Measurements from ENCODE around the gene SLCO3A1.

DNA sequence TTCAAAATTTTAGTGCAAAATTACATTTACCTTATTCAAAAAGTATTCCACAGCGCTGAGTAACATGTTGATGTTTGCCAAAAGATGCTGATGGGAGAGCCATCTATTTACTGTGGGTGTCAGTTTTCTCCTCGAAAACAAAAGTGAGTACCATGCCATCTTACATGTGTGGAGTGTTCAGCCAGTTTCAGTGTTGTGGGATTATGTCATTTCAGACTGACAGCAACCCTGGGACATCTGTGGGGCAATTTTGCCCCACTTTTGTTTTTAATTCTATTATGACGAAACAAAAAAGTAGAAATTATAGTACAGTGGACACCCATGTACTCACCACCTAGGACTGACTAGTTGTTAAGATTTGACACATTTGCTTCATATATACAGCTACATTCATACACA, 19.6 kb downstream of the SLCO3A1 start:
- TF ChIP-seq ZNF169 (tag by site-specific recombination; IDR thresholded peaks at IDR 0.05) (no peak), ZNF785 (tag by site-specific recombination; IDR thresholded peaks at IDR 0.05) (no peak), ZNF121 (tag by site-specific recombination; IDR thresholded peaks at IDR 0.05) (no peak), GLI4 (tag by site-specific recombination; IDR thresholded peaks at IDR 0.05) (no peak), ZNF610 (tag by site-specific recombination; IDR thresholded peaks at IDR 0.05; ENCODE audit: borderline replicate concordance) (no peak), ZNF114 (tag by site-specific recombination; IDR thresholded peaks at IDR 0.05) (no peak), SP2 (tag by site-specific recombination; IDR thresholded peaks at IDR 0.05) (no peak), ZNF248 (tag by site-specific recombination; IDR thresholded peaks at IDR 0.05) (no peak)
- TF ChIP-seq, protein P1, sequence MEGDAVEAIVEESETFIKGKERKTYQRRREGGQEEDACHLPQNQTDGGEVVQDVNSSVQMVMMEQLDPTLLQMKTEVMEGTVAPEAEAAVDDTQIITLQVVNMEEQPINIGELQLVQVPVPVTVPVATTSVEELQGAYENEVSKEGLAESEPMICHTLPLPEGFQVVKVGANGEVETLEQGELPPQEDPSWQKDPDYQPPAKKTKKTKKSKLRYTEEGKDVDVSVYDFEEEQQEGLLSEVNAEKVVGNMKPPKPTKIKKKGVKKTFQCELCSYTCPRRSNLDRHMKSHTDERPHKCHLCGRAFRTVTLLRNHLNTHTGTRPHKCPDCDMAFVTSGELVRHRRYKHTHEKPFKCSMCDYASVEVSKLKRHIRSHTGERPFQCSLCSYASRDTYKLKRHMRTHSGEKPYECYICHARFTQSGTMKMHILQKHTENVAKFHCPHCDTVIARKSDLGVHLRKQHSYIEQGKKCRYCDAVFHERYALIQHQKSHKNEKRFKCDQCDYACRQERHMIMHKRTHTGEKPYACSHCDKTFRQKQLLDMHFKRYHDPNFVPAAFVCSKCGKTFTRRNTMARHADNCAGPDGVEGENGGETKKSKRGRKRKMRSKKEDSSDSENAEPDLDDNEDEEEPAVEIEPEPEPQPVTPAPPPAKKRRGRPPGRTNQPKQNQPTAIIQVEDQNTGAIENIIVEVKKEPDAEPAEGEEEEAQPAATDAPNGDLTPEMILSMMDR (tag by site-specific recombination; IDR thresholded peaks at IDR 0.05): no peak
- TF ChIP-seq, protein P2, sequence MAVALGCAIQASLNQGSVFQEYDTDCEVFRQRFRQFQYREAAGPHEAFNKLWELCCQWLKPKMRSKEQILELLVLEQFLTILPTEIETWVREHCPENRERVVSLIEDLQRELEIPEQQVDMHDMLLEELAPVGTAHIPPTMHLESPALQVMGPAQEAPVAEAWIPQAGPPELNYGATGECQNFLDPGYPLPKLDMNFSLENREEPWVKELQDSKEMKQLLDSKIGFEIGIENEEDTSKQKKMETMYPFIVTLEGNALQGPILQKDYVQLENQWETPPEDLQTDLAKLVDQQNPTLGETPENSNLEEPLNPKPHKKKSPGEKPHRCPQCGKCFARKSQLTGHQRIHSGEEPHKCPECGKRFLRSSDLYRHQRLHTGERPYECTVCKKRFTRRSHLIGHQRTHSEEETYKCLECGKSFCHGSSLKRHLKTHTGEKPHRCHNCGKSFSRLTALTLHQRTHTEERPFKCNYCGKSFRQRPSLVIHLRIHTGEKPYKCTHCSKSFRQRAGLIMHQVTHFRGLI (tag by site-specific recombination; IDR thresholded peaks at IDR 0.05): no peak
- TF ChIP-seq, protein P3, sequence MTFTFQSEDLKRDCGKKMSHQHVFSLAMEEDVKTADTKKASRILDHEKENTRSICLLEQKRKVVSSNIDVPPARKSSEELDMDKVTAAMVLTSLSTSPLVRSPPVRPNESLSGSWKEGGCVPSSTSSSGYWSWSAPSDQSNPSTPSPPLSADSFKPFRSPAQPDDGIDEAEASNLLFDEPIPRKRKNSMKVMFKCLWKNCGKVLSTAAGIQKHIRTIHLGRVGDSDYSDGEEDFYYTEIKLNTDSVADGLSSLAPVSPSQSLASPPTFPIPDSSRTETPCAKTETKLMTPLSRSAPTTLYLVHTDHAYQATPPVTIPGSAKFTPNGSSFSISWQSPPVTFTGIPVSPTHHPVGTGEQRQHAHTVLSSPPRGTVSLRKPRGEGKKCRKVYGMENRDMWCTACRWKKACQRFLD (tag by site-specific recombination; IDR thresholded peaks at IDR 0.05): no peak
- TF ChIP-seq, protein P4, sequence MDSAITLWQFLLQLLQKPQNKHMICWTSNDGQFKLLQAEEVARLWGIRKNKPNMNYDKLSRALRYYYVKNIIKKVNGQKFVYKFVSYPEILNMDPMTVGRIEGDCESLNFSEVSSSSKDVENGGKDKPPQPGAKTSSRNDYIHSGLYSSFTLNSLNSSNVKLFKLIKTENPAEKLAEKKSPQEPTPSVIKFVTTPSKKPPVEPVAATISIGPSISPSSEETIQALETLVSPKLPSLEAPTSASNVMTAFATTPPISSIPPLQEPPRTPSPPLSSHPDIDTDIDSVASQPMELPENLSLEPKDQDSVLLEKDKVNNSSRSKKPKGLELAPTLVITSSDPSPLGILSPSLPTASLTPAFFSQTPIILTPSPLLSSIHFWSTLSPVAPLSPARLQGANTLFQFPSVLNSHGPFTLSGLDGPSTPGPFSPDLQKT (IDR thresholded peaks at IDR 0.05; ENCODE audit: borderline replicate concordance, low read depth, low read length): no peak
- TF ChIP-seq, protein P5, sequence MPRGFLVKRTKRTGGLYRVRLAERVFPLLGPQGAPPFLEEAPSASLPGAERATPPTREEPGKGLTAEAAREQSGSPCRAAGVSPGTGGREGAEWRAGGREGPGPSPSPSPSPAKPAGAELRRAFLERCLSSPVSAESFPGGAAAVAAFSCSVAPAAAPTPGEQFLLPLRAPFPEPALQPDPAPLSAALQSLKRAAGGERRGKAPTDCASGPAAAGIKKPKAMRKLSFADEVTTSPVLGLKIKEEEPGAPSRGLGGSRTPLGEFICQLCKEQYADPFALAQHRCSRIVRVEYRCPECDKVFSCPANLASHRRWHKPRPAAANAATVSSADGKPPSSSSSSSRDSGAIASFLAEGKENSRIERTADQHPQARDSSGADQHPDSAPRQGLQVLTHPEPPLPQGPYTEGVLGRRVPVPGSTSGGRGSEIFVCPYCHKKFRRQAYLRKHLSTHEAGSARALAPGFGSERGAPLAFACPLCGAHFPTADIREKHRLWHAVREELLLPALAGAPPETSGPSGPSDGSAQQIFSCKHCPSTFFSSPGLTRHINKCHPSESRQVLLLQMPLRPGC (tag by site-specific recombination; IDR thresholded peaks at IDR 0.05): no peak
